ENCODE results near the gene CDH12.
A peak's percentile ranks its signal among the peaks of the same experiment; 100 is the strongest.
"Not testable (repeated sequence)": the region's sequence is repeated elsewhere in the genome, so short reads cannot be mapped to it uniquely, and the experiment has no call there.

CDH12 gene

DNA sequence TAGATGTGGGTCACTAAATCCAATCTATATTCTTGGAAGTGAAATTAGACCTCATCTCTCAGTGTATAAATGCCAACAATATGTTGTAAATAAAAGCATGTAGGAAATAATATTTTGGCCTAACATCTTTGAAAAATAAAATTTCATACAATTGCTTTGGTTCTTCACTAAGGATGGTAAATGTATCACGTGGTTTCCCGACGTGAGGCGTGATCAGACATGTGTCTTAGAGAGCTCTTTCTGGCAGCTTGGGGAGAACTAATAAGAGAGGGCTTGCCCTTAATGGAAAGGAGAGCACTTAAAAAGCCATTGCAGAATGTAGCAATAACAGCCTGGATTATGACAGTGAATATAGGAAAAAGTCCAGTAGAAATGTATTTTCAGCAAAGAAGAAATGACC, 602.6 kb downstream of the CDH12 start:
- peak; percentile 82 for DNase-seq

GRCh38 chr5:22249209-22249729, 603.9 kb downstream of the CDH12 start:
- DNase-seq: no peak

DNA sequence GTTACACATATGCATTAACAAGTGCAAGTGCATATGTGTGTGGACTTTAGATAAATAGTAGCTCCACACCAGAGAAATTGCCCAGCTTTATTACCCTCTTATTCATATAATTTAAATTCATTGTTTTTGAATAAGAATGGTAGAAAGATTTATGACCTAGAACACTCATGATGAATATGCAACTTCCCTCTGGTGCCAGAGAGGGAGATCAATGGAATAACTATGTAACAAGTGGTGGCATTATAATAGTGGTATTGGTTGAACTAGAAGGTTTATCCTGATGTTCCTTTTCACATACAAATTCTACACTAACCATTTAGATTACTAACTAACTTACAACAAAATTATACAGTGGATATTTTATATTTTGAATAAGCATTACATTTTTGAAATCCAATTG, 607.4 kb downstream of the CDH12 start:
- no peak for DNase-seq

DNA sequence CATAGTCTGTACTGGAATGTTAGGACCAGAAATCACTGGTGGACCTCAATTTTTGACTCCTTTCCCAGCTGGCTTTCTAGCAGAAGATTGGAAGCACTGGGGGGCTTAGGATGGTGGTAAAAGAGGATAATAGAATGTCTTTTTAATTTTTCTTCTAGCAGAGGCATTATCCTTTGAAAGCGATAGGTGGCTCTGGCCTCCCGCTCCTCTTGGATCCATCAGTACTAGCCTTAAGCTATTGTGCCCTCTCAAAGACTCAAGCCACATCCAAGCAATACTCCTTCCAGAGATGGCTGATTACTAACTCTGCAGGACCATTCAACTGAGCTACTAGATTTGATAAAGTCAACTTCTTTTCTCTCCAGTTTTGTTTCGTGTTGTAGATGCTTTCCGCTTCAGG, 610.6 kb downstream of the CDH12 start:
- DNase-seq: no peak

GRCh38 chr5:22238047-22238446, 615.1 kb downstream of the CDH12 start:
- DNase-seq: no peak

DNA sequence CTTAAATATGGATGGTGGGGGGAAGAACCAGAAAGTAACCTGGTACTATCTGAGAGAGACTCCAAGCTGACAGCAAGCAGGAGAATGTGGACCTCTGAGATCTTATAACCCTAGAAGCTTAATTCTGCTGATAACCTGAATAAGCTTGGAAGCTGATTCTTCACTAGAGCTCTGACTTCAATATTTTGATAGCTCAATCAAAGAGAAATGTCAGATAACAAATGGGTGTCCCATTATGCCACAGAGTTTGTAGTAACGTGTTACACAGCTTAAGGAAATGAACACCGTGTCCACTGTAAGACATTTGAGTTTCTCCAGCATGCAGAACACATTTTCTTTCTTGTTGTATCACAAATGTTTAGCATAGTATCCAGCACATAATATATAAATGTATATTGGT, 626.7 kb downstream of the CDH12 start:
- no peak for DNase-seq

DNA sequence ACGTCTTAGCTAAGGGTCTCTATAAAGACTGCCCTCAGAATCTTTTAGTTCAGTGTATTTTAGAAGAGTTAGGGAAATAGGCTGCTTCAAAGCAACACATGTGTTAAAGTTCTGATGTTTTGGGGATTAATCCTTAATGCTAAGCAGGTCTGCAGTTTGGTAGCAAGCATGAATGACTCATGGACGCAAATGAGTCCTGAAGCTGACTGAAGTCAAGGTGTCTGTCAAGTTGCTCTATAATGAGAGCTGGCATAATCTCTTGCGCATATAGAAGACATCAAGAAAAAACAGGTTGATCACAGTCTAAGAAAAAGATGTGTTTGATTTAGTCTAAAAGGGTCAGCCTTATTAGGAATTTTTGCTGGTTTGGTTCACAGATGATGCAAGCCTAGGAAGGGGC, 630.1 kb downstream of the CDH12 start:
- DNase-seq: no peak

GRCh38 chr5:22213703-22214495, 639.2 kb downstream of the CDH12 start:
- not testable (repeated sequence) for DNase-seq

DNA sequence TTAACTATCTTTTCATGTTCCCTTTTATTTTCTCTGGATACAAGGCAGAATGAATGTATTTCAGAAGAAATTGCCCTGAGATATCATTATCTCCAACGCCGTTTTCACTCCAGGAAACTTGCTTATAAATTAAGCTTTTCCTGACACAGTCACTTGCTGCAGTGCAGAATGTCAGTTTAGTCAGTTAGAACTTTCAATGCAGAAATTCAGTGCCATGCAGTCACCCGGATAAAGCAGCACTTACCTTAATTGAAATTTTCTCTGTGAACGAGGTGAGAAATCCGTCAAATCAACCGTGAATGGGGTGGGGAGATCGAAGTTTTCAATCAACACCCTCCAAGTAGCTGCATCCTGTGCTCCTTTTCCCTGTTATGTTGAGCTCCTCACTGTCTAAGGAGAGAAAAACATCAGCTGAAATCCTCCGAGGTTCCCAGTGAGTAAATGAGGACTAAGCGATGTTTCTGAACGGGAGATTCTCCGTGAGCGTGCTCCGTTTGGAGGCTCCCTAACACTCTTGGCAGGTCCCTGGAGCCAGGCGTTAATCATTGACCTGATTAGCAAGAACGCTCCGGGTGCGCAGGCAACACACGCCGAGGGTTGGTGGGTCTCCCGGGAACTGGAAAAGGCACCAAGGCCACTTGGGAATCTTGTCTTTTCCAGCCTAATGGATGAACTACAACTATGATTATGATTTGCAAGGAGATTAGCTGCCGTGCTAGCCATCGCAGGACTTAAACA, 640.7 kb downstream of the CDH12 start:
- not testable (repeated sequence) for DNase-seq

- not testable (repeated sequence) for DNase-seq
Measured at GRCh38 chr5:22208463-22208862, 644.7 kb downstream of the CDH12 start.

- not testable (repeated sequence) for DNase-seq
Measured at GRCh38 chr5:22188651-22189050, 664.5 kb downstream of the CDH12 start.

DNA sequence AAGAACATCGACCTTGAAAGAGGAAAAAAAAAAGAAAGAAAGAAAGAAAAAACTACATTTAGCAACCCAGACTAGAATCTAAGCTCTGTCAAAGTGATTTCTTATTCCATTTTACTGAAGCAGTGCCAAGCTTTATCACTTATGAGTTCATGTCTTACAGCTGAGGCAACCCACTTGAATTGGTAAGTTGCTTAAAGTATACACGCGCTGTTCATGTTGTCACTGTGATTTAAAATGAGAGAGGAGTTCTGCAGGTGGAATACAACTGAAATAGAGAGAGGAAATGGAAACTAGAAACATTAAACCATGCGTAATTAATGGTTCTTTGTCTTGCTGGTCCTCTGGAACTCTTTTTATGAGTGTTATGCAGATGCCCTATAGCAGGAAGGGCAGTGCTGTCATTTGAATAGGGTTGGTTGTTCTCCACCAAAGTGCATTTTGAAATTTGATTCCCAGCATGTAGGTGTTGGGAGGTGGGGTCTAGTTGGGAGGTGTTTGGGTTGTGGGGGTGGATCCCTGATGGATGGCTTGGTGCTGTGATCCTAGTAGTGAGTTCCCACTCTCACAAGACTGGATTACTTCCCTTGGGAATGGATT, 665.4 kb downstream of the CDH12 start:
- DNase-seq: not testable (repeated sequence)

DNA sequence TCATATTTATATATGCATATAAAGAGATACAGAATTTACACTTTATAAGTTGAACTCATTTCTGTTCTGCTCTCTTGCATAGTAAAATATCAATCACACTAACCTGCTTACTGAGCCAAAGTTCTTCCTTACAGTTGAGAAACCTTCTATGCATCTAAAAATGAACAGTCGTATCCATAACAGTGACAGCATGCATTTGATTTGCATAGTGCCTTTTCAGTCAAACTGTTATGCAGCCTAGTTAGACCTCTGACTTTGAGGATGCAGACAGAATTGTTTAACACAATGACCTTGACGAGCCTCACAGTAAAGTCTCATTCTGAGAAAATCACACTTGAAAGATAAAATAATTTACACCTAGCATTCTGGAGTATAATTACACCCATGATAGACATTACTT, 683.9 kb downstream of the CDH12 start:
- not testable (repeated sequence) for DNase-seq

GRCh38 chr5:22168704-22169103, 684.4 kb downstream of the CDH12 start:
- not testable (repeated sequence) for DNase-seq

DNA sequence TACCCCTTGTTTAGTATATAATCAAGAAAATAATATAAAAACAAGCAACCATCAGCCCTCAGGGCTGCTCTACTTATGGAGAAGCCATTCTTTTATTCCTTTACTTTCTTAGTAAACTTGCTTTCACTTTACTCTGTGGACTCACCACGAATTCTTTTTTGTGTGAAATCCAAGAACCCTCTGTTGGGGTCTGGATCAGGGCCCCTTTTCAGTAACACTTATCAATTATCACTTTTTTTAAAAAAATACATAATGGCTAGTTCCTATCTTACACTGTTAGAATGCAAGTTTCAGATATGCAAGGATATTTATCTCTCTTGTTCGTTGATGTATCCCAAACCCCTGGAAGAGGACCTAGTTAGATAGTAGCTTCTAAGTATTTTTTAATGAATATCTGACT, 687.2 kb downstream of the CDH12 start:
- not testable (repeated sequence) for DNase-seq

GRCh38 chr5:22164910-22165748, 688.0 kb downstream of the CDH12 start:
- not testable (repeated sequence) for DNase-seq

- not testable (repeated sequence) for DNase-seq
Measured at GRCh38 chr5:22156953-22157352, 696.2 kb downstream of the CDH12 start.

DNA sequence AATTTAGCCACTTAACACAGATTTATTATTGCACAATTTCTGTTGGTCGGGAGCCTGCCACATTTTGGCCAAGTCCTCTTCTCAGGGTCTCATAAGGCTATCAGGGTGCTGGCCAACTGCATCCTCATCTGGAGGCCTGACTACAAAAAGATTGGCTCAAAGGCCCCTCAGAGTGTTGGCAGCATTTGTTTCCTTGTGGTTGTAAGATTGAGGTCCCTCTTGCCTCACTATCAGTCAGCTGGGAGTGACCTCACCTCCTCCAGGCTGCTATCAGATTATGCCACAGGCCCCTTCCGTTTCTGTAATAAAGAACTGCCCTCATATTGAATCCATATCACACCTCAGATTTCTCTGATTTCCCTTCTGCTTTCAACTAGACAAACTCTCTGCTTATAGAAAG, 698.4 kb downstream of the CDH12 start:
- DNase-seq: not testable (repeated sequence)

DNA sequence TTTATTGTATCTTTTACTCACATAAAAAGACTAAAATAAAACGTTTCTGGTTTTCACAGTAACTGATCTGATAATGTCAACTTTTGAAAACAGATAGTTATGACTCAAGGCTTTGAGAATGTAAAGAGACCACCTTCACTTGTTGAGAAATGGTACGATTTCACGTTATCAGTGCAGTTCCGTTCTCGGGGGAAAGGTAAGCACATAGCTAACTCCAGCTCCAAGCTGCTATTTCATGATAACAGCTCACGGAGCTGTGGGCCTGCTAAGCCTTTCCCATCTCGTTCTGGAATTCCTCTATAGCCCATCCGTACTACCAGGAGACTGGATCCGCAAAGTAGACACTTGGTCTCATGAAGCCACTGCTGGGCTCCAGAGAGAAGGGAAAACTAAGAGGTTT, 701.3 kb downstream of the CDH12 start:
- not testable (repeated sequence) for DNase-seq

DNA sequence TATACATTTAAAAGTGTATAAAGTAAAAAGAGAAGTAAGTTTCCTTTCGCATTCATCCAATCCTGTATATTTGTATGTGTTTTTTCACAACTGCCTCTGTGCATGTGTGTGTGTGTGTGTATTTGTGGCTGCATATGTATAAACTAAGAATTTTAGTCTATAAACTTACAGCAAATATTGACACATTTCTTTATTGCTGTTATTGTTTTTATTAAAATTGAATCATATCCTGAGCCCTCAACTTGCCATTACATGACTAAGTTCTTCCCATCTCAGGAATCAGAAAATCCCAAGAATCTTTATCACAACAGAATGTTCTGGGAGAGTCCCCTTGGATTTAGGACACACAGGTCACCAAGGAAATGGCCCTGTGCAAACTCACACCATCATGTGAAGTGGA, 712.7 kb downstream of the CDH12 start:
- not testable (repeated sequence) for DNase-seq

DNA sequence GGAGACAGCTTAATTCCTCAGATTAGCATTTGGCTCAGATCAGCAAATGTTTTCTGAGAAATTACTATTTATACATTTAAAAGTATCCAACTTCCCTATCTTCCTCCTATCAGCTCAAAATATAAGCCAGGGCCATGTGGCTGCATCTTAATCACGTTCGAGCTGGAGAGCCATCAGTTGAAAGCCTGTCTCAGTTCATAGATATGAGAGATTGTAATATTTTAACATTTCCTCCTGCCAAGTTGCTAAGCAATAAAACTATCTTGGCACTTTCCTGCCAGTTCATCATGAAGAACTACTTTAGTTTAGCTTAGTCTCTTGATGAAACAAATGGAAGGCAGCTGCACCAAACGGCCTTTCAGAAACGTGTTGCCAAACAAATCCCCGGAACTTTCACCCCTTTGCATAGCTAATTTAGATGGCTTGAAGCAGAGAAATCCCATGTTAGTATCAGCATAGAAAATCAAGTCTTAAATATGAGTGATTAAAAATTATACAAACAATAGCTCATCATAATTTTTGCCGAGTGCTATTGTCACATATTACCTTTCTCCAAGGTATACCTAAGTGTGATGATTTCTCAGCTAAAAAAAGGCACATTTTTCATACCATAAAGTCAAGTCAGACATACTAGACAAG, 713.4 kb downstream of the CDH12 start:
- not testable (repeated sequence) for DNase-seq

- DNase-seq: no peak
Measured at GRCh38 chr5:22111320-22111719, 741.8 kb downstream of the CDH12 start.
